Transverse colon (tissue), 3 donors: ENCODE data around the gene DEAF1.

Source experiments
- CTCF ChIP-seq, 5 experiments: fragments of 200-600 bp in 3 of 5; fragments of 450-650 bp in 2 of 5; sonication (generic) in 3 of 5; IDR thresholded peaks; 1 replicate in 2 of 5; 2 replicates in 3 of 5; pipeline ENCODE4 v1.5.1; 2016 to 2017; ENCODE audit warnings: antibody characterized with exemption in 5 of 5, inconsistent platforms in 3 of 5, mild to moderate bottlenecking in 2 of 5, moderate library complexity in 1 of 5
- POLR2A ChIP-seq: fragments of 450-650 bp; IDR thresholded peaks from one replicate; pipeline ENCODE4 v1.6.1; 2016; ENCODE audit warnings: antibody characterized with exemption, mild to moderate bottlenecking, moderate library complexity

- TF ChIP-seq CTCF (IDR thresholded peaks at IDR 0.05) (no peak), POLR2A (no peak)
Measured at GRCh38 chr11:606245-606644, 88.8 kb downstream of the DEAF1 start.
